NCI-H446 treated with DMSO at 0.1 percent for 48 hours (cell line): ENCODE measurements around the gene INSR.
"Not testable (repeated sequence)": the region's sequence is repeated elsewhere in the genome, so short reads cannot be mapped to it uniquely, and the experiment has no call there.

Source experiments
- DNase-seq: peaks from one replicate; lab custom pipeline; 2025; lab: John Stamatoyannopoulos, UW

Gene INSR

DNA sequence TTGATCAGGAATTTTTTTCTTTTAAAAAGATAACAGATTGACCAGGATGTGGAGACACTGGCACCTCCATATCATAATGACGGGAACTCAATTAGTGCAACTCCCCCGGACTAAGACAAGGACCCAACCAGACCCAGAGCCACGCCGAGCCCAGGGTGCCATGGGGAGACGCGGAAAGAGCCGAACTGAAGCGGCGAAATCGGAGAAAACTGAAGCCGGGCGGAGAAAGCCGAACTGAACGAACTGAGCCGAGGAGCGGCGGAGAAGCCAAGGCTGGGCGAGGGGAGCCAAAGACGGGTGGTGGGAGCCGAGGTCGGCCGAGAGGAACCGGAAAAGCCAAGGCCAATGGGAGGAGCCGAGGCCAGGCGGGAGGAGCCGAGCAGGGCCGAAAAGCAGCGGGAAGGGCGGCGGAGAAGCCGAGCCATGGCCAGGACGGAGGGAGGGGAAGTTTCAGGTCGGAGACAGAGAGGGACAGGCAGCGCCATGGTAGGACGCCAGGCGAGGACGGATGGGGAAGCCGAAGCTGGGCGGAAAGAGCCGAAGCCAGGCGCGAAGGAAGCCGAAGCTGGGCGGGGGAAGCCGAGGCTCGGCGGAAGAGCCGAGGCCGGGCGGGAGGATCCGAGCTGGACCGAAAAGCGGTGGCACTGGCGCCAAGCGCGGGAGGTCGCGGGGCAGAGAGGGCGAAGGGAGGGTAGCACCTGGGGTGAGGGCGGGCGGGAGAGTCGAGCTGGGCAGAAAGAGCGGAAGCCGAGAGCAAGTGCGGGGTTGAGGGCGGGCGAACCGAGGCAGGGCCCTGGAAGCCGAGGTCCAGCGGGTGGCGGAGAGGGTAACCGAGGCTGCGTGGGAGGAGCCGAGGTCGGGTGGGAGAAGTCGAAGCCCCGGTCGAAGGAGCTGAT is 195.3 kb downstream of the INSR start:
- DNase-seq, result peak; percentile 90

DNA sequence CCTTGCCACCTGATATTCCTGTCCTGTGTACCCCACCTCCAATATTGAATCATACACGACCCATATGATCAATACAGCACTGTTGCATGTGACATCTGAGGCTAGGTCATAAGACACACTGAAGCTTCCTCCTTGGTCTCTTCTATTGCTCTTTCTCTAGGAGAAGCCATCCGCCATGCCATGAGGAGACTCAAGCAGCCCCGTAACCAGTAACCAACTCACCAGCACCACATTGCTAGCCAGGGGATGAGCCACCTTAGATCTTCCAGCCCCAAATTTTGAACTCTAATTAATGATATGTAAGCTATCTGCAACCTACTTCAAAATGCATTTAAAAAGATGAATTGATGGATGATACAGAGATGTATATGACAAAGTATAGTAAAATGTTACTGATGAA is 196.1 kb downstream of the INSR start:
- DNase-seq, result no peak

DNA sequence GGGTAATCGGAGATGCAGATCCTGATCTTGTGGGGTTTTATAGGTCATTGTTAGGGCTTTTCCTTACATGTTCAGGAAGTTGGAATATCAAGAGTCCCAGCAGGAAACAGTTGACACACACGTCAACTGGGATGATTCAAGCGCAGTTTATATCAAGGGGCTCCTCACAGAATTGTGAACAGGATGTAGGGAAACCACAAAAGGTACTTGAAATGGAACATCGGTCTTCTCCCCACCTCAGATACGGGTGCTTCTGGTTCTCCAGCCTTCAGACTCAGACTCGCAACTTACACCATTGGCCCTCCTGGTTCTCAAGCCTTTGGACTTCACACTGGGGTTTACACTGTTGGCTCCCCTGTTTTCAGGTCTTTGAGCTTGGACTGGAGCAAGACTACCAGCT is 205.2 kb downstream of the INSR start:
- no peak for DNase-seq

DNA sequence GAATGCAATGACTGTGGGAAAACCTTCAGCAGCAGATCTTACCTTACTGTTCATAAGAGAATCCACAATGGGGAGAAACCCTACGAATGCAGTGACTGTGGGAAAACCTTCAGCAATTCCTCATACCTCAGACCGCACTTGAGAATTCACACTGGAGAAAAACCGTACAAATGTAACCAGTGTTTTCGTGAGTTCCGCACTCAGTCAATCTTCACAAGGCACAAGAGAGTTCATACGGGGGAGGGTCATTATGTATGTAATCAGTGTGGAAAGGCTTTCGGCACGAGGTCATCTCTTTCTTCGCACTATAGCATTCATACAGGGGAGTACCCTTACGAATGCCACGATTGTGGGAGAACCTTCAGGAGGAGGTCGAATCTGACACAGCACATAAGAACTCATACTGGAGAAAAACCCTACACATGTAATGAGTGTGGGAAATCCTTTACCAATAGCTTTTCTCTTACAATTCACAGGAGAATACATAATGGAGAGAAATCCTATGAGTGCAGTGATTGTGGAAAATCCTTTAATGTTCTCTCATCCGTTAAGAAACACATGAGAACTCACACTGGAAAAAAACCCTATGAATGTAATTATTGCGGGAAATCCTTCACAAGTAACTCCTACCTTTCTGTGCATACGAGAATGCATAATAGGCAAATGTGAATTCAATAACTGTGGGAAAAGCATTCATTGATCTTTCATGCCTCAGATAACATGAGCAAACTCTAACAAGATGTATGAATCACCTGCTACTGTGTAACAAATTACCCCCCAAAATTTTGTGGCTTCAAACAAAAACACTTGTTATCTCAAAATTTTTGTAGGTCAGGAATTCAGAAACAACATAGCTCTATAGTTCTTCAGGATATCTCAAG is 210.9 kb downstream of the INSR start:
- no peak for DNase-seq

DNA sequence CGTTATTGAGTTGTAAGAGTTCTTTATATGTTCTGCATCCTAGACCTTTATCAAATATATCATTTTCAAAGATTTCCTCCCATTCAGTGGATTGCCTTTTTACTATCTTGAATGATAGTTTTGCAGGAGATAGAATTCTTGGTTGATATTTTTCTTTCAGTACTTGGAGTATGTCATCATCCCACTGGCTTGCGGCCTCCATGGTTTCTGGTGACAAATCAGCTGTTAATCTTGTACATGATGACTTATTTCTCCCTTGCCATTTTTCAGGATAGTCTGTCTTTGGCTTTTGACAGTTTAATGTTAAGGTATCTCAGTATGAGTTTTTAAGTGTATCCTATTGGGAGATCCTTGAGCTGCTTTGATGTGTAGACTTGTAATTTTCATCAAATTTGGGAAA is 216.2 kb downstream of the INSR start:
- DNase-seq, result no peak

DNA sequence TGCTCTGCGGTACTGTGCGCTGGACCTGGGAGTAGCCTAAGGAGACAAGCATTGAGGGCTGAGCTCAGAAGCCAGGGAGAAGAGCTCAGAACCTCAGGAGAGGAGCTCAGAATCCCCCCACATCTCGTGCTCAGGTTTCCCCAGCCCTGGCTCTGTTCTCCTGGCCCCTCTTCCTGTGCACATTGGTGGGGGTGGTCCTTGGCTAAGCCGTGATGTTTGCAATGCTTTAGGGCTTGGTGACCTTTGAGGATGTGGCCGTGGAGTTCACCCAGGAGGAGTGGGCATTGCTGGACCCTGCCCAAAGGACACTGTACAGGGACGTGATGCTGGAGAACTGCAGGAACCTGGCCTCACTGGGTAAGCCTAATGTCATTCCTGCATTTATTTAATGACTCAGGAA is 218.1 kb downstream of the INSR start:
- DNase-seq, result no peak

DNA sequence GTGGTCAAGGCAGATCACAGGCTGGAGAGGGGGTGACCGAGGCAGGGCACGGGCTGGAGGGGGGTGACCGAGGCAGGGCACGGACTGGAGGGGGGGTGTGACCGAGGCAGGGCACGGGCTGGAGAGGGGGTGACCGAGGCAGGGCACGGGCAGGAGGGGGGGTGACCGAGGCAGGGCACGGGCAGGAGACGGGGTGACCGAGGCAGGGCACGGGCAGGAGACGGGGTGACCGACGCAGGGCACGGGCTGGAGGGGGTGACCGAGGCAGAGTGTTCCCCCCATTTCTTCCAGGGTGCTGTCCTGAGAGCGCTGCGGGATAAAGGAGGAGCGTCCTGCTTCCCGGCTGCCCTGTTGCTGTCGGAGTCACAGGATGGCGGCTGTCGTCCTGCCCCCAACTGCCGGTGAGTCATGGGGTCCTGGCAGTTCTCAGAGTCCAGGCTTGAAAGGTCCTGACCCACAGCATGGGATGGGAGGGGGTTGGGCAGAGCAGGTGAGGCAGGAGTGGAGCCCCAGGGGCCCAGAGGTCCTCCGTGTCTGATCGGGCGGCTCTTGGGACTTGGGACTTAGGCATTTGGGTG is 219.4 kb downstream of the INSR start:
- DNase-seq, result no peak

DNA sequence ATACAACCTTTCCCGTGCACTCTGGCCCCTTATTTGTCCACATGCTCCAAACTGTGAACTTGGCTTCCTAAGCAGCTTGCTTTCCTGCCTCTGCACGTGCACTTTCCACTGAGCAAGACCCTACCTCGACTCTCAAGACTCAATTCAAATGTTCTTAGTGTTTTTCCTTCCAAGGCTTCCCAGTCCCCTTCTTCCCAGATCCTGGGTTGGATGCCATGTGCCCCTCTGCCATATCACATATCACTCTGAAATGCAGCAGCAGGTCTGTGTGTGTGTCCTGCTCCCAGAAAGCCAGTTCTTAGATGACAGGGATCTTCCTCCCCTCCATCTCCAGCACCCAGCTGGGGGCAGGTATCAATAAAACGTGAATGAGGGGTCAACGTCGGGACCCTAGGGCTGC is 221.7 kb downstream of the INSR start:
- DNase-seq, result no peak

DNA sequence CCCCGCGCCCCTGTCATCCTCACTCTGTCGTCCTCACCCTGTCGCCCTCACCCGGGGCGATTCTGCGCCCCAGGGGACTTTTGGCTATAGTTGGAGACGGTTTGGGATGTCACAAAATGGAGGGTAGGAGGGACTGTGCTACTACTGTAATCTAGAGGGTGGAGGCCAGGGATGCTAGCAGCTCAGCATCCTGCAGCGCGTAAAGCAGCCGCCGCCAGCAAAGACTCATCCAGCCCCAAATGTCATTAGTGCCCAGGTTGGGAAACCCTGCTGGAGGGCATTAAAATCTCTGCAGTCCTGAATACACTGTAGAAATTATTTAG is 224.3 kb downstream of the INSR start:
- no peak for DNase-seq

DNA sequence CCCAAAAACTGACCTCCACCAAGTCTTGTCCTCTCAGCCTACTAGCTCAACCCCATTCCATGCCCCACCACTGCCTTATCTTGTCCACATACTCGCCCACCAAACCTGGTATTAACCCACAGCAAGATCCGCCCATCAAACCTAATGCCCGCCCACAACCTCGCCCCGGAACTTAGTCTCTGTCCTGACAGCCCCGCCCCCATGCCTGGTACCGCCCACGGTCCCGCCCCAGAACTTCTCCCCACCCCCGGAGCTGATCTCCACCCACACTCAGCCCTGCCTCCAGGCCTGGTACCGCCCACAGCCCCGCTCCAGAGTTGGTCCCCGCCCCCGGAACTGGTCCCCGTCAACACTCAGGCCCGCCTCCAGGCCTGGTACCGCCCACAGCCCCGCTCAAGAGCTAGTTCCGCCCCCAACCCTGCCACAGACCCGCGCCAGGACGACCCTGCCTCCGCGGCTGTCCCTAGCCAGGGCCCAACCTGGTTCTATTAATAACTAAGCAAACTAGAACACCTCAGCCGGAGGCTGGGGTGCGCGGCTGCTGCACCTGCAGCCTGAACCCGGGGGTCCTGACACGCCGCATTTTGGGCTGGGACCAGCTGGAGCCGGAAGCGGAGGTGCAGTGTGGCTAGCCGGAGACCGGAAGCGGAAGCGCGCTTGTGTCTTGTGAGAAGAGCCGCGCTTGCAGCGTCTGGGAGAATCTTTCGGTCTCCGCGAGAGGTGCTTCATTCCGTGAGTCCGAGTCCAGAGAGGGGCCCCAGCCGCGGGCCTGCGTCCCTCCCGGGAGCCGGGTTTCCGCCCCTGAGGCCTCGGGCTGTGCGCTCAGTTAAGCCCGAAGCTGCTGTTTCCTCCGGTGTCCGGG is 224.9 kb downstream of the INSR start, which contains the start of gene ZNF557:
Gene ZNF557, plus strand, starts transcription at position 662 of the 862 bp plus-strand sequence. CDS start 5,372 bp downstream, outside the sequence.
- peak; percentile 93 for DNase-seq

DNA sequence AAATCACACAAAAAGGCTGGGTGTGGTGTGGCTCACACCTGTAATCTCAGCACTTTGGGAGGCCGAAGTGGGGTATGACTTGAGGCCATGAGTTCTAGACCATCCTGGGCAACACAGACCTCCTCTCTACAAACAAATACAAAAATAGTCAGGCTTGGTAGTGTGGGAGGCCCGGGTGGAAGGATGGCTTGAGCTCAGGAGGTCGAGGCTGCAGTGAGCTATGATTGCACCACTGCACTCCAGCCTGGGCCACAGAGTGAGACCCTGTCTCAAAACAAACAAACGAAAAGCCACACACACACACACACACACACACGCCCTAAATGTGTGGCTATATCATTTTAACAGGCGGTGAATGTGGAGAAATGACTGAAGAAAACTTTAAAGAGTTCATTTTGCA is 225.6 kb downstream of the INSR start:
- no peak for DNase-seq

DNA sequence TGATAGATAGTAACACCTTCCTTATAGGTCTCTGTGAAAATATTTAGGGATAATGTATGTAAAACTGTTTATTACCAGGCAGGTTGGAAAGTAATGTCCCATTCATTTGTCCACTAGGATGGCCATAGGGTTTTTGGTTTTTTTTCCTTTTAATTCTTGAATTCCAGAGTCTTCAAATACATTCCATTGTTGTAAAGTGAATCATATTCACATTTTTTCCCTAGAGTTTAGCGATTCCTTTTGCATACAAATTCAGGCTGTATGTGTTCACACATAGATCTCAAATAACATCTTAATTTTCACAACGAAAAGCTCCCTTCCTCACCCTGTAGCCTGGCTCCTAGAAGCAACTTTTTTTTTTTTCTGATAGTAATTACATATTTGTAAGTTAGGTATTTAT is 226.5 kb downstream of the INSR start:
- DNase-seq, result no peak

DNA sequence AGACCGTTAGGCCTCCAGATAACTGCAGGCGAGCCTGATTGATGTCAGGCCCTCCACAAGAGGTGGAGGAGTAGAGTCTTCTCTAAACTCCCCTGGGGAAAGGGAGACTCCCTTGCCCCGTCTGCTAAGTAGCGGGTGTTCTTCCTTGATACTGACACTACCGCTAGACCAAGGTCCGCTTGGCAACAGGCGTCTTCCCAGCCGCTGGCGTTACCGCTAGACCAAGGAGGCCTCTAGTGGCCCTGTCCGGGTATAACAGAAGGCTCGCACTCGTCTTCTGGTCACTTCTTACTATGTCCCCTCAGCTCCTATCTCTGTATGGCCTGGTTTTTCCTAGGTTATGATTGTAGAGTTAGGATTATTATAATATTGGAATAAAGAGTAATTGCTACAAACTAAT is 227.1 kb downstream of the INSR start:
- not testable (repeated sequence) for DNase-seq

DNA sequence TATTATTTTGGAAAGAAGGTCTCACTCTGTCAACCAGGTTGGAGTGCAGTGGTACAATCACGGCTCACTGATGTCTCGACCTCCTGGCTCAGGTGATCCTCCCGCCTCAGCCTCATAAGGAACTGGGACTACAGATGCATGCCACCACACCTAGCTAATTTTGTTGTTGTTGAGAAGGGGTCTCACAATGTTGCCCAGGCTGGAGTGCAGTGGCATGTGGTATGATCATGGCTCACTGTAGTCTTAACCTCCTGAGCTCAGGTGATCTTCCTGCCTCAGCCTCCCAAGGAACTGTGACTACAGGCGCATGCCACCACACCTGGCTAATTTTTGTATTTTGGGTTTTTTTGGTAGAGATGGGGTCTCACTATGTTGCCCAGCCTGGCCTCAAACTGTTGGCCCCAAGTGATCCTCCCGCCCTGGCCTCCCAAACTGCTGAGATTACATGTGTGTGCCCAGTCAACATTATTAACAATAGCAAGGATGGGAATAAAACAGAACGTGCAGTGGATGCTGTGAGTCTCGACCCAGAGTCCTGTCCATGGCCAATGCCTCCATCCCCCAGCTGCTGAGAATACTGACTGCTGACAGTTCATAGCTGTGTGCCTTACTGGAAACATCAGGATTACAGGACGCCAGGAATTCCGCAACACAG is 230.3 kb downstream of the INSR start:
- DNase-seq, result no peak

DNA sequence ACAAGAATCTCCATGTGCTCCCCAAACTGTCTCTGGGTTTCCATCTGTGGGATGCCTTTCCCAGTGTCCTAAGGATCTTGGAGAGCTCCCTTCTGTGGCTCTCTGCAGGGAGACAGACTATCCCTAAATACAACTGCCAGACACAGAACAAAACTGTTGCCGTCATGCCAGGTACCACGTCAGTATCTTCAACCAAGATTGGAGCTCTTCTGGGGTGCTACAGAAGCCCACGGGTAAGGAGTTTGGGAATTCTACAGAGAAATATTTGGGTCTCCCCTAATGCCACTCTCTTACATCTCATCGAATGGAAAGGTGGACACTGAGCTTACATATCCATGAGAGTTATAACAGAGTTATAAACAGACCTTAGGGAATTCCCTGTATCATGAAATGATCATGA is 230.9 kb downstream of the INSR start:
- no peak for DNase-seq
